Keratinocyte (primary cell): ENCODE results near the gene DCTN1. TPM values are rescaled to one million over a fixed set of nuclear protein-coding genes. Genes with fewer than 3 reads are reported as not detected.

Experiments used
- DNase-seq: peaks from one replicate; pipeline ENCODE4 v3.0.0-alpha.2; 2011; ENCODE audit warnings: low read depth, missing footprints, low spot score
- FAIRE-seq: peaks from 2 replicates; lab custom pipeline; 2011; peaks lifted over from hg19 to GRCh38; lab: Jason Lieb, UNC
- H2AFZ ChIP-seq: 2 replicates; pipeline ENCODE4 v1.6.0; 2012; ENCODE audit warnings: low read length, control low read depth, inconsistent platforms; ENCODE audit not compliant: control insufficient read depth
- H3K27ac ChIP-seq: 2 replicates; pipeline ENCODE4 v1.5.1; 2011; ENCODE audit warnings: low read length; ENCODE audit not compliant: control insufficient read depth, insufficient read depth
- H3K27me3 ChIP-seq: 3 replicates; pipeline ENCODE4 v1.6.0; 2011; ENCODE audit warnings: low read length; ENCODE audit not compliant: control insufficient read depth, insufficient read depth; ENCODE audit errors: extremely low read depth
- H3K36me3 ChIP-seq, 2 experiments: 2 replicates in 1 of 2; 3 replicates in 1 of 2; pipeline ENCODE4 v1.5.1; 2011; ENCODE audit warnings: low read length in 2 of 2, mild to moderate bottlenecking in 1 of 2; ENCODE audit not compliant: control insufficient read depth in 2 of 2, insufficient read depth in 2 of 2; ENCODE audit errors: extremely low read depth in 1 of 2
- H3K4me1 ChIP-seq: 3 replicates; pipeline ENCODE4 v1.5.1; 2011; ENCODE audit warnings: low read length; ENCODE audit not compliant: control insufficient read depth, insufficient read depth; ENCODE audit errors: extremely low read depth
- H3K4me2 ChIP-seq: 3 replicates; pipeline ENCODE4 v1.6.0; 2011; ENCODE audit warnings: low read depth, low read length; ENCODE audit not compliant: control insufficient read depth, insufficient read depth; ENCODE audit errors: extremely low read depth
- H3K4me3 ChIP-seq, 3 experiments: fragments of 200-600 bp in 1 of 3; sonication (generic) in 1 of 3; 2 replicates in 2 of 3; 3 replicates in 1 of 3; pipeline ENCODE4 v1.5.1; 2011 to 2016; ENCODE audit warnings: low read length in 3 of 3, mild to moderate bottlenecking in 3 of 3, control low read depth in 2 of 3, inconsistent platforms in 1 of 3, low read depth in 1 of 3, mixed read lengths in 1 of 3, mixed run types in 1 of 3, moderate library complexity in 1 of 3; ENCODE audit not compliant: control insufficient read depth in 2 of 3, insufficient read depth in 2 of 3; ENCODE audit errors: extremely low read depth in 1 of 3
- H3K79me2 ChIP-seq: 2 replicates; pipeline ENCODE4 v1.6.0; 2012; ENCODE audit warnings: low read length; ENCODE audit not compliant: control insufficient read depth, insufficient read depth
- H3K9ac ChIP-seq: 3 replicates; pipeline ENCODE4 v1.6.0; 2011; ENCODE audit warnings: low read length; ENCODE audit not compliant: control insufficient read depth, insufficient read depth; ENCODE audit errors: extremely low read depth
- H3K9me1 ChIP-seq: 3 replicates; pipeline ENCODE4 v1.6.0; 2011; ENCODE audit warnings: low read length; ENCODE audit not compliant: control insufficient read depth, insufficient read depth; ENCODE audit errors: extremely low read depth
- H3K9me3 ChIP-seq: 2 replicates; pipeline ENCODE4 v1.5.1; 2012; ENCODE audit warnings: low read depth, low read length; ENCODE audit not compliant: control insufficient read depth
- H4K20me1 ChIP-seq: 3 replicates; pipeline ENCODE4 v1.6.0; 2011; ENCODE audit warnings: low read length; ENCODE audit not compliant: control insufficient read depth, insufficient read depth; ENCODE audit errors: extremely low read depth
- EZH2 ChIP-seq: IDR thresholded peaks from one replicate; pipeline ENCODE4 v1.6.1; 2012; ENCODE audit warnings: inconsistent platforms, mild to moderate bottlenecking, low read length, moderate library complexity
- dilution Hi-C: fragments of 300-500 bp; cut with MboI; formaldehyde crosslinking; loops from one replicate; pipeline ENCODE4 v1.7.0; 2020; ENCODE audit warnings: low sequenced_read_pairs; ENCODE audit not compliant: extremely low pct_ligation_motif_present
- polyA plus RNA-seq, 5 experiments: library from polyadenylated mRNA; depleted of rRNA in 3 of 5; stranded (reverse) in 3 of 5; stranded (forward) in 1 of 5; unstranded in 1 of 5; fragments of >200 nt; gene quantifications; 1 replicate in 1 of 5; 2 replicates in 3 of 5; 3 replicates in 1 of 5; pipeline versions ENCODE4 v1.2.1 to v1.2.3, GENCODE V29; 2011 to 2012; ENCODE audit warnings: missing spikeins in 2 of 5, low read depth in 1 of 5, low replicate concordance in 1 of 5
- TF ChIP-seq, protein P1 (sequence below), 3 experiments: IDR thresholded peaks in 1 of 3; conservative IDR thresholded peaks in 1 of 3; optimal IDR thresholded peaks in 1 of 3; 2 replicates in 2 of 3; 3 replicates in 1 of 3; pipeline versions ENCODE3 to v1.5.1; 2011; ENCODE audit warnings: low read length in 3 of 3, mild to moderate bottlenecking in 3 of 3, moderate library complexity in 2 of 3, control low read depth in 1 of 3, inconsistent platforms in 1 of 3; ENCODE audit not compliant: insufficient read depth in 2 of 3; ENCODE audit errors: extremely low read depth in 1 of 3

The DCTN1 gene
- polyA plus RNA-seq, 1 donor (not counting 4 experiments of a cell fraction or from before 2014, with no cell fraction given), result 110 TPM

GRCh38 chr2:74327627-74328026 lies 52.5 kb downstream of the DCTN1 start:
- H3K9me3 ChIP-seq, result no peaks in the 10 kb centered on the region
- no peak overlapping the region for H3K4me3 ChIP-seq
- H4K20me1 ChIP-seq, result no peaks in the 10 kb centered on the region
- no peaks in the 10 kb centered on the region for H3K36me3 ChIP-seq
- FAIRE-seq (no peak), DNase-seq (no peak)
- H3K27me3 ChIP-seq, result peaks cover 3% of the 10 kb centered on the region
- dilution Hi-C loops, result no loop called here
- H2AFZ ChIP-seq, result no peak overlapping the region
- H3K27ac ChIP-seq, result no peak overlapping the region
- no peak overlapping the region for H3K9ac ChIP-seq
- H3K4me1 ChIP-seq, result no peaks in the 10 kb centered on the region
- no peak for TF ChIP-seq EZH2
- TF ChIP-seq, protein P1, sequence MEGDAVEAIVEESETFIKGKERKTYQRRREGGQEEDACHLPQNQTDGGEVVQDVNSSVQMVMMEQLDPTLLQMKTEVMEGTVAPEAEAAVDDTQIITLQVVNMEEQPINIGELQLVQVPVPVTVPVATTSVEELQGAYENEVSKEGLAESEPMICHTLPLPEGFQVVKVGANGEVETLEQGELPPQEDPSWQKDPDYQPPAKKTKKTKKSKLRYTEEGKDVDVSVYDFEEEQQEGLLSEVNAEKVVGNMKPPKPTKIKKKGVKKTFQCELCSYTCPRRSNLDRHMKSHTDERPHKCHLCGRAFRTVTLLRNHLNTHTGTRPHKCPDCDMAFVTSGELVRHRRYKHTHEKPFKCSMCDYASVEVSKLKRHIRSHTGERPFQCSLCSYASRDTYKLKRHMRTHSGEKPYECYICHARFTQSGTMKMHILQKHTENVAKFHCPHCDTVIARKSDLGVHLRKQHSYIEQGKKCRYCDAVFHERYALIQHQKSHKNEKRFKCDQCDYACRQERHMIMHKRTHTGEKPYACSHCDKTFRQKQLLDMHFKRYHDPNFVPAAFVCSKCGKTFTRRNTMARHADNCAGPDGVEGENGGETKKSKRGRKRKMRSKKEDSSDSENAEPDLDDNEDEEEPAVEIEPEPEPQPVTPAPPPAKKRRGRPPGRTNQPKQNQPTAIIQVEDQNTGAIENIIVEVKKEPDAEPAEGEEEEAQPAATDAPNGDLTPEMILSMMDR (optimal IDR thresholded peaks at IDR 0.05 in 1 of 3, IDR thresholded peaks at IDR 0.05 in 1 of 3, conservative IDR thresholded peaks at IDR 0.05 in 1 of 3; ENCODE audit: extremely low read depth in 1 of 3, insufficient read depth in 2 of 3, low read length in 3 of 3), result no peak
- no peaks in the 10 kb centered on the region for H3K79me2 ChIP-seq
- no peak overlapping the region for H3K4me2 ChIP-seq
- H3K9me1 ChIP-seq, result no peaks in the 10 kb centered on the region

DNA sequence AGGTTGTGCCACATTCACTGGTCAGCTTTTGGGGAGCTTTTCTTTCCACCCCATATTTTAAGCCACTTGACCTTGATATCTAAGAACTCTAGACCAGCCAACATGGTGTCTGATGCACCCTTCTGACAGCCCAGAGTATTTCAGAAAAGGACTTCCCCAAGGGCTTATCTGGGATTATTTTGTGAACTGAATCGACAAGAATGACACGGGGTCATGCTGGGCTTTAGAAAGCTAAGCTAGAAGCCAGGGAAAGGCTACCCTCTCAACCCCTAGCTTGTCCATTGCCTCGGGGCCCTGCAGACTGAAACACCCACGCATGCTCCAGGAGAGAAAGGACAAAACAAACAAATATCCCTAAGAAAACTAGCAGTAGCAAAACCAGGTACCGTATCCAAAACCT lies 52.9 kb downstream of the DCTN1 start:
- no peaks in the 10 kb centered on the region for H3K9me1 ChIP-seq

More for the DNA sequence above, 52.9 kb downstream of the DCTN1 start:
- Histone ChIP-seq H3K4me1 (no peaks in the 10 kb centered on the region), H3K36me3 (no peaks in the 10 kb centered on the region), H3K27ac (no peak overlapping the region), H3K9ac (no peak overlapping the region), H3K9me3 (no peaks in the 10 kb centered on the region), H3K27me3 (peaks cover 3% of the 10 kb centered on the region), H3K4me2 (no peak overlapping the region), H2AFZ (no peak overlapping the region), H4K20me1 (no peaks in the 10 kb centered on the region), H3K79me2 (no peaks in the 10 kb centered on the region), H3K4me3 (no peak overlapping the region)
- dilution Hi-C loops, result no loop called here
- FAIRE-seq, result no peak
- TF ChIP-seq EZH2, result no peak
- TF ChIP-seq, protein P1 (optimal IDR thresholded peaks at IDR 0.05 in 1 of 3, IDR thresholded peaks at IDR 0.05 in 1 of 3, conservative IDR thresholded peaks at IDR 0.05 in 1 of 3; ENCODE audit: extremely low read depth in 1 of 3, insufficient read depth in 2 of 3, low read length in 3 of 3), result no peak
- DNase-seq, result no peak
